OCI-LY3 (cell line): Measurements from ENCODE around the gene HOXA1.

ENCODE experiments used
- H2AFZ ChIP-seq: fragments of 200-600, 300-600 bp; shearing (Covaris generic); 2 replicates; pipeline ENCODE4 v1.6.0; 2014; ENCODE audit warnings: antibody characterized with exemption, low read depth, low read length
- H3K27ac ChIP-seq: fragments of 200-600, 300-600 bp; sonication (generic); 2 replicates; pipeline ENCODE4 v1.5.1; 2014; ENCODE audit warnings: mild to moderate bottlenecking, low read length, moderate library complexity, mixed read lengths
- H3K27me3 ChIP-seq: fragments of 200-600, 300-600 bp; sonication (generic); 2 replicates; pipeline ENCODE4 v1.6.1; 2014; ENCODE audit warnings: low read depth, low read length, mixed read lengths
- H3K36me3 ChIP-seq: fragments of 200-600, 300-600 bp; sonication (generic); replicated peaks from 2 replicates; pipeline ENCODE3; 2014; ENCODE audit warnings: low read depth, low read length, mixed read lengths
- H3K4me1 ChIP-seq: fragments of 300-600, 200-600 bp; sonication (generic); 2 replicates; pipeline ENCODE4 v1.6.1; 2014; ENCODE audit warnings: low read length, mixed read lengths
- H3K4me2 ChIP-seq: fragments of 200-600, 300-600 bp; sonication (generic); 2 replicates; pipeline ENCODE4 v1.6.1; 2014; ENCODE audit warnings: low read length, mixed read lengths
- H3K4me3 ChIP-seq: fragments of 300-600, 200-600 bp; sonication (generic); 2 replicates; pipeline ENCODE4 v1.5.1; 2014; ENCODE audit warnings: antibody characterized with exemption, mild to moderate bottlenecking, low read length, moderate library complexity
- H3K79me2 ChIP-seq: fragments of 300-600, 200-600 bp; shearing (Covaris generic); 2 replicates; pipeline ENCODE4 v1.6.1; 2014; ENCODE audit warnings: mild to moderate bottlenecking, low read length, mixed read lengths
- H3K9ac ChIP-seq: fragments of 300-600, 200-600 bp; shearing (Covaris generic); 2 replicates; pipeline ENCODE4 v1.6.0; 2014; ENCODE audit warnings: mild to moderate bottlenecking, low read length, moderate library complexity
- H3K9me3 ChIP-seq: fragments of 200-600, 300-600 bp; shearing (Covaris generic); 2 replicates; pipeline ENCODE4 v1.6.1; 2014; ENCODE audit warnings: low read length, mixed read lengths; ENCODE audit not compliant: insufficient read depth
- H4K20me1 ChIP-seq: fragments of 200-600, 300-600 bp; sonication (generic); 2 replicates; pipeline ENCODE4 v1.6.1; 2016; ENCODE audit warnings: low read length, mixed read lengths; ENCODE audit not compliant: insufficient read depth
- CTCF ChIP-seq: fragments of 200-600, 300-600 bp; sonication (generic); IDR thresholded peaks from 2 replicates; pipeline ENCODE4 v1.5.1; 2014; ENCODE audit warnings: antibody characterized with exemption, low read length, low read depth
- EZH2phosphoT487 ChIP-seq: fragments of 200-600 bp; shearing (Covaris generic); IDR thresholded peaks from 2 replicates; pipeline ENCODE4 v1.6.1; 2018; ENCODE audit warnings: antibody characterized with exemption, mixed run types, low read depth

Gene HOXA1

GRCh38 chr7:27139334-27140125 lies 43.7 kb upstream of the HOXA1 start:
- H3K9ac ChIP-seq, result no peak overlapping the region
- H2AFZ ChIP-seq, result no peak overlapping the region
- TF ChIP-seq EZH2phosphoT487, result no peak
- no peak for TF ChIP-seq CTCF
- no peaks in the 10 kb centered on the region for H3K79me2 ChIP-seq
- no peaks in the 10 kb centered on the region for H3K9me3 ChIP-seq
- H3K36me3 ChIP-seq, result no peaks in the 10 kb centered on the region
- H3K27ac ChIP-seq, result no peak overlapping the region
- H3K27me3 ChIP-seq, result peaks cover 6% of the 10 kb centered on the region
- peaks cover 6% of the 10 kb centered on the region; the same call in 1 of the 2 replicates for H4K20me1 ChIP-seq
- H3K4me3 ChIP-seq, result no peak overlapping the region
- H3K4me1 ChIP-seq, result peaks cover 24% of the 10 kb centered on the region
- H3K4me2 ChIP-seq, result no peak overlapping the region

- Histone ChIP-seq H3K4me1 (peaks cover 30% of the 10 kb centered on the region), H3K36me3 (no peaks in the 10 kb centered on the region), H2AFZ (no peak overlapping the region), H3K79me2 (no peaks in the 10 kb centered on the region), H3K27ac (no peak overlapping the region), H3K9me3 (no peaks in the 10 kb centered on the region), H3K4me3 (no peak overlapping the region), H3K27me3 (peaks cover 6% of the 10 kb centered on the region), H4K20me1 (peaks cover 7% of the 10 kb centered on the region; the same call in 1 of the 2 replicates), H3K4me2 (no peak overlapping the region), H3K9ac (no peak overlapping the region)
- TF ChIP-seq EZH2phosphoT487, result no peak
- no peak for TF ChIP-seq CTCF
Measured at GRCh38 chr7:27138985-27139333, 43.2 kb upstream of the HOXA1 start.

GRCh38 chr7:27138472-27138871 lies 42.7 kb upstream of the HOXA1 start:
- Histone ChIP-seq H2AFZ (no peak overlapping the region), H3K79me2 (no peaks in the 10 kb centered on the region), H3K27ac (no peak overlapping the region), H3K4me2 (no peak overlapping the region), H3K4me1 (peaks cover 31% of the 10 kb centered on the region), H3K9ac (no peak overlapping the region), H3K4me3 (no peak overlapping the region), H3K36me3 (no peaks in the 10 kb centered on the region), H3K9me3 (no peaks in the 10 kb centered on the region), H4K20me1 (peaks cover 7% of the 10 kb centered on the region; the same call in 1 of the 2 replicates), H3K27me3 (peaks cover 6% of the 10 kb centered on the region)
- TF ChIP-seq CTCF, result no peak
- TF ChIP-seq EZH2phosphoT487, result no peak

GRCh38 chr7:27137640-27138315 lies 42.0 kb upstream of the HOXA1 start:
- peaks cover 31% of the 10 kb centered on the region for H3K4me1 ChIP-seq
- H3K36me3 ChIP-seq, result no peaks in the 10 kb centered on the region
- no peak overlapping the region for H3K4me3 ChIP-seq
- TF ChIP-seq CTCF, result no peak
- TF ChIP-seq EZH2phosphoT487, result no peak
- H3K27ac ChIP-seq, result no peak overlapping the region
- H3K79me2 ChIP-seq, result no peaks in the 10 kb centered on the region
- no peak overlapping the region for H3K4me2 ChIP-seq
- no peak overlapping the region for H3K9ac ChIP-seq
- H3K27me3 ChIP-seq, result peaks cover 6% of the 10 kb centered on the region
- no peaks in the 10 kb centered on the region for H3K9me3 ChIP-seq
- H2AFZ ChIP-seq, result no peak overlapping the region
- H4K20me1 ChIP-seq, result peaks cover 7% of the 10 kb centered on the region; the same call in 1 of the 2 replicates
